Left renal cortex interstitium (tissue), 4 donors: ENCODE data around the gene BMP3. TPM values are rescaled to one million over a fixed set of nuclear protein-coding genes. Genes with fewer than 3 reads are reported as not detected.
"Not testable (repeated sequence)": the region's sequence is repeated elsewhere in the genome, so short reads cannot be mapped to it uniquely, and the experiment has no call there.

Source experiments
- DNase-seq, 4 donors: peaks; one replicate each; pipeline ENCODE4 v3.0.0-alpha.2; 2013; ENCODE audit warnings: low read depth in 4 of 4, low spot score in 2 of 4, missing footprints in 1 of 4
- polyA plus RNA-seq, 4 donors: library from polyadenylated mRNA; unstranded; fragments of 120-200 nt; gene quantifications; one replicate each; pipeline ENCODE4 v1.2.1, GENCODE V29; 2013; ENCODE audit not compliant: insufficient read length in 4 of 4

The BMP3 gene, protein sequence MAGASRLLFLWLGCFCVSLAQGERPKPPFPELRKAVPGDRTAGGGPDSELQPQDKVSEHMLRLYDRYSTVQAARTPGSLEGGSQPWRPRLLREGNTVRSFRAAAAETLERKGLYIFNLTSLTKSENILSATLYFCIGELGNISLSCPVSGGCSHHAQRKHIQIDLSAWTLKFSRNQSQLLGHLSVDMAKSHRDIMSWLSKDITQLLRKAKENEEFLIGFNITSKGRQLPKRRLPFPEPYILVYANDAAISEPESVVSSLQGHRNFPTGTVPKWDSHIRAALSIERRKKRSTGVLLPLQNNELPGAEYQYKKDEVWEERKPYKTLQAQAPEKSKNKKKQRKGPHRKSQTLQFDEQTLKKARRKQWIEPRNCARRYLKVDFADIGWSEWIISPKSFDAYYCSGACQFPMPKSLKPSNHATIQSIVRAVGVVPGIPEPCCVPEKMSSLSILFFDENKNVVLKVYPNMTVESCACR
- polyA plus RNA-seq, result 10 to 100 TPM; 15.7 to 17.4 (median 16.5) TPM

GRCh38 chr4:81030061-81030980 is at the start of gene BMP3:
Gene BMP3, plus strand, starts transcription at chr4:81030708. Its CDS starts 577 bp downstream, at chr4:81031285.
- DNase-seq, result peak in 2 of 4 donors; percentile 39 to 45

- no peak for DNase-seq
Measured at GRCh38 chr4:80986011-80986410, 44.5 kb upstream of the BMP3 start.

- DNase-seq, result peak; percentile 21 to 59 (median 32)
Measured at GRCh38 chr4:80989921-80990544, 40.5 kb upstream of the BMP3 start.

DNA sequence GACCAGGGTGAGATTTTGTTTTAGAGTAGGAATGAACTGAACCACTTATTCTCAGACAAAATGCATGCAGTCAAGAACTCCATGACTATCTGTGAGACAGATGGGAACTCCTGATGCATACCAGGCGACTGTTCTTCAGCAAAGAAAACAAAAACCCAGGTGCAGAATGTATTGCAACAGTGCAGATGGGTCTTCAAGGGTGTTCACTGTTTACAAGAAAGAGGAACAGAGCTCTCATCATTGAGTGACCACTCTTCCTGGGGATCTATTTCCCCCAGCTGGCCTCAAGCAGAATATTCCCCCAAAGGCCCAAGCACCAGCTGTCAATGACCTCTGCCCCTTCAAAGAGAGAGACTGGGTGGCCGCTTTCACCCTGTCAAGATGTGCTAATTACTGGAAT is 39.7 kb upstream of the BMP3 start:
- DNase-seq, result no peak

DNA sequence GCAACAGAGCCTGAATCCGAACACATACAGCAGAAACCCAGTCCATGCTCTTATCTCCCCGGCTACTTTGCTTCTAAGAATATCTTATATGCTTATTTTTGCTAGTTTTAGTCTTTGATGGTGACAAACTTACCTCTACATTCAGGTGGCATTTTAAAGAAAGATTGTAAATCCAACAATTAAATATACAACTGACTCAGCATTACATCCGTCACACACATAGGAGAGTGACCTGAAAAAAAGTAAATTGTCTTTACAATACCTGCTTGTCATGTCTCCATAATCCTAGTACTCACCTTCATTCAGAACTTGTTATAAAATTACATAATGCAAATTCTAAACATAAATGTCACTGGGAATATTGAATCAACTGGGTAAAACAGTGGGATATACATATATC is 30.6 kb upstream of the BMP3 start:
- DNase-seq, result no peak

GRCh38 chr4:81003597-81004111 is 26.9 kb upstream of the BMP3 start:
- no peak for DNase-seq

DNA sequence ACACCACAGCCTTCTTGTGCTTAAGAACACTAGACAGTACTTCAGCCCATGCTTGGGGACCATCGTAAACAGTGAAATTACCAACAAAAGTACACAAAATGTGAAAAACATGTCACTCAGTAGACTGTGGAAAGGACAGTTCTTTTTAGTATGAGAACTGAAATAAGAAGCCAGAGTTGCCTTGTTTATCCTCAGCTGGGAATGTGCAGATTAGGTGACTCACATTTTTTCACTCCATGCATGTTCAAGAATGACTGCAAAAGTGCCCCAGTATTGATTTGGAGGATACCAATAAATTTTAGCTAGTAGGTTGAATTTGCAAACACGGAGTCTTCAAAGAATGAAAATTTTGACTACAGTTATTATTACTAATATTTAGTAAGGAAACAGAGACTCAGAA is 23.1 kb upstream of the BMP3 start:
- DNase-seq, result no peak

DNA sequence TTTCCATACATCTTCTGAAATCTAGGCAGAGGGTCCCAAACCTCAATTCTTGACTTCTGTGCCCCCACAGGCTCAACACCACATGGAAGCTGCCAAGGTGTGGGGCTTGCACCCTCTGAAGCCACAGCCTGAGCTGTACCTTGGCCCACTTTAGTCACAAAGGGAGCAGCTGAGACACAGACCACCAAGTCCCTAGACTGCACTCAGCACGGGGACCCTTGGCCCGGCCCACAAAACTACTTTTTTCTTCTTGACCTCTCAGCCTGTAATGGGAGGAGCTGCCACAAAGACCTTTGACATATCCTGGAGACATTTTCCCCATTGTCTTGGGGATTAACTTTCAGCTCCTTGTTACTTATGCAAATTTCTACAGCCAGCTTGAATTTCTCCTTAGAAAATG is 13.9 kb upstream of the BMP3 start:
- not testable (repeated sequence) for DNase-seq

GRCh38 chr4:81019006-81019405 is 11.5 kb upstream of the BMP3 start:
- no peak for DNase-seq

- DNase-seq, result no peak
Measured at GRCh38 chr4:81021142-81021944, 9.2 kb upstream of the BMP3 start.

- no peak for DNase-seq
Measured at GRCh38 chr4:81021981-81022380, 8.5 kb upstream of the BMP3 start.

GRCh38 chr4:81023484-81023883 is 7.0 kb upstream of the BMP3 start:
- DNase-seq, result no peak

- DNase-seq, result no peak
Measured at GRCh38 chr4:81030981-81031791, 678 bp downstream of the BMP3 start.

GRCh38 chr4:81031796-81032551 is 1.5 kb downstream of the BMP3 start:
- DNase-seq, result no peak

DNA sequence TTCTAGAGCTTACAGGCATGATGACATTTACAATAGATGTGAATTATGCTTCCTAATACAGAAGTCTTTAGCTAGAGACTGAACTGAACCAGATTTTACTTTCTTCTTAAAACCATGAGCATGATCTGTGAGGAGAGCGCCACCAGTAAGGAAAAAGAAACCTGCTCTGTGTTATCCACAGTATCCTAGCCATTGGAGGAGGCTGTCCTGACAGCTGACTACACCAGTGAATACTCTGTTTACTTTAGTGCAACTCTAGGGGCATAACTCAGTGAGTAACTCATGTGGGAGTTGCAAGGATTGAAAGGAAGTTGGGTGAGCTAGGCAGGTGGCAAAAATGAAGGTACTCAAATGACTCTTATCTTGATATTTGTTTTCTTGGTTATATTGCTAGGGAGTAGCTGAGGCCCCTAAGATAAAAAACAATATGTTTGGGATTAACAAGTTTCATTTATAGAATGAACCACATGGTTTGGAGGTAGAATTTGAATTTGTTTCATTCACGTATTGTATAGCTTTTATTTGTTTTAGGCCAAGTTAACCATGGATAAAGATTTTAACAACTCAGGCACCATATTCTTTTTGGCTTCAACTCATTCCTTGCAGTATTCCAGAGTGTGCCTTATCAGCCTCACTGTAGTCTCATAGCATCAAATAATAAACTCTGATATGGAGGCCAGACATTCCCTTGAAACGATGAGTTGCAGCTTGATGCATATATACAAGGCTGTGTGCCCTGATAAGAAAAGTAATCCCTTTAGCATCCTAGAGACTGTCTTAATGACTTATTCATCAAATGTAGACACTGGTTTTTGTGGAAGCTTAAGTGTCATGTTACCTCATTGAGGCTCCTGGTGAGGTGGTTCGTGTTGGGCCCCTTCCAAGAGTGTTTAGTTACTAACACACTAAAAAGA is 2.5 kb downstream of the BMP3 start:
- DNase-seq, result no peak

DNA sequence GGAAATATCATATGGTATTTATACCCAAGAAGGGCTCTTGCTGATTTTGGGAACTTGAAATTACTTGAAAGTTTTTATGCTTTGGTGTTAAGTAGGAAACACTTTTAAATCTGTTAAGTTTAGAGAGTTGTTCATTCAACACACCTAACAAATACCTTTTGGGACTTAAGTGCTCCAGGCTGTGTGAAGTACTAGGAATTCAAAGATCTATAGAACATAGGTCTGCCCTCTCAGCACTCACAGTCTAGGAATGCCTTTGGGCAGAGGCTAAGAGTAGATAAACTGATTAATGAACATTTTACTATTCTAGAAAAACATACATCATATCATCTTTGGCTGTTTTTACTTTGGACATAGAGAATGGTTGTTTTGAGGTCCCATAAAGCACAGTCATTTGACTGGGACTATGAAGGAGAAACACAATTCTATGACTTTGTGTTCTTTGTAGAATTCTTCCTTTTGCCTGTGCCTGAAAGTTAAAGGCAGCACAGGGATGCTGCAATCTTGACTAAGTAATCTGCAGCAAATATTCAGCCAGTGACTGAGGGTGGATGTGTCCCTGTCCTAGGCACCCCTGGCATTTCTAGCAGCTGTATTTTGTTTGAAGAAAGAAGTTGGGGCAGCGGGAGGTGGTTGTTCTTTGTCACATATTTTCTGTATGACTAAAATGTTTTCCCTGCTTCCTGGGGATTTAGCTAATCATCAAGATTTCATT is 8.3 kb downstream of the BMP3 start:
- DNase-seq, result no peak
